Measurements from ENCODE around the gene RDH5.

Gene RDH5

GRCh38 chr12:55734595-55734994, 14.4 kb downstream of the RDH5 start:
- Histone ChIP-seq H3K9me3 (ENCODE audit: insufficient read depth, low read length) (no peaks in the 10 kb centered on the region), H2AFZ (ENCODE audit: low read depth, low read length, severe bottlenecking) (no peak overlapping the region), H3K9ac (ENCODE audit: low read length) (no peak overlapping the region), H3K4me3 (ENCODE audit: insufficient read depth, low read length, poor library complexity, severe bottlenecking) (no peak overlapping the region), H3F3A (ENCODE audit: insufficient read depth) (peaks cover 16% of the 10 kb centered on the region), H4K20me1 (ENCODE audit: low read depth, low read length) (no peaks in the 10 kb centered on the region), H3K79me2 (ENCODE audit: insufficient read depth, low read length) (no peaks in the 10 kb centered on the region), H3K9me2 (replicated peaks; ENCODE audit: insufficient read depth, low read length) (no peaks in the 10 kb centered on the region), H3K36me3 (ENCODE audit: low read length) (no peaks in the 10 kb centered on the region), H3K4me2 (ENCODE audit: low read depth, low read length, poor library complexity, severe bottlenecking) (no peak overlapping the region), H3K27me3 (ENCODE audit: low read length) (no peaks in the 10 kb centered on the region), H3K27ac (ENCODE audit: low read depth, low read length) (no peak overlapping the region)
- no peak for TF ChIP-seq EZH2phosphoT487 (conservative IDR thresholded peaks at IDR 0.05; ENCODE audit: low read length)
- TF ChIP-seq, protein P1, sequence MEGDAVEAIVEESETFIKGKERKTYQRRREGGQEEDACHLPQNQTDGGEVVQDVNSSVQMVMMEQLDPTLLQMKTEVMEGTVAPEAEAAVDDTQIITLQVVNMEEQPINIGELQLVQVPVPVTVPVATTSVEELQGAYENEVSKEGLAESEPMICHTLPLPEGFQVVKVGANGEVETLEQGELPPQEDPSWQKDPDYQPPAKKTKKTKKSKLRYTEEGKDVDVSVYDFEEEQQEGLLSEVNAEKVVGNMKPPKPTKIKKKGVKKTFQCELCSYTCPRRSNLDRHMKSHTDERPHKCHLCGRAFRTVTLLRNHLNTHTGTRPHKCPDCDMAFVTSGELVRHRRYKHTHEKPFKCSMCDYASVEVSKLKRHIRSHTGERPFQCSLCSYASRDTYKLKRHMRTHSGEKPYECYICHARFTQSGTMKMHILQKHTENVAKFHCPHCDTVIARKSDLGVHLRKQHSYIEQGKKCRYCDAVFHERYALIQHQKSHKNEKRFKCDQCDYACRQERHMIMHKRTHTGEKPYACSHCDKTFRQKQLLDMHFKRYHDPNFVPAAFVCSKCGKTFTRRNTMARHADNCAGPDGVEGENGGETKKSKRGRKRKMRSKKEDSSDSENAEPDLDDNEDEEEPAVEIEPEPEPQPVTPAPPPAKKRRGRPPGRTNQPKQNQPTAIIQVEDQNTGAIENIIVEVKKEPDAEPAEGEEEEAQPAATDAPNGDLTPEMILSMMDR (IDR thresholded peaks at IDR 0.05; ENCODE audit: insufficient read depth, low read length, poor library complexity, severe bottlenecking), result no peak

DNA sequence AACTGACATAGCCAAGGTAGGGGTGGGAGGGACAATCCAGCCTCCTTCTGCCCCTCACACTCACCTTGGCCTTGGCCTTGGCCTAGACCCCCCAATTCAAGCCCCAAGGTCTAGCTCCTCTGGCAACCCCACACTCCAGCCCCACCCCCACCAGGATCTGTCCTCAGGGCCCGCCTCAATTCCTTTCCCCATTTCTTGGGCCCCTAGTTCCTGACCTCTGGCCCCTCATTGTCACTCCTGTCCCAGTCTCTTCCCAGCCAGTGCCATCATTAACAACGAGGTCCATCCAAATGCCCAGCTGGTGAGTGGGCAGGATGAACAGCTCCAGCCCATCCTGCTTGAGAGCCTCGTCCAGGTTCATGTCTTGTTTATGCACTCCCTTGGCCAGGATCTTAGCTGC, 15.9 kb downstream of the RDH5 start:
- Histone ChIP-seq H3F3A (ENCODE audit: insufficient read depth) (peaks cover 7% of the 10 kb centered on the region), H3K4me3 (ENCODE audit: insufficient read depth, low read length, poor library complexity, severe bottlenecking) (no peak overlapping the region), H3K27me3 (ENCODE audit: low read length) (no peaks in the 10 kb centered on the region), H2AFZ (ENCODE audit: low read depth, low read length, severe bottlenecking) (no peak overlapping the region), H4K20me1 (ENCODE audit: low read depth, low read length) (no peaks in the 10 kb centered on the region), H3K9me2 (replicated peaks; ENCODE audit: insufficient read depth, low read length) (no peaks in the 10 kb centered on the region), H3K9ac (ENCODE audit: low read length) (no peak overlapping the region), H3K79me2 (ENCODE audit: insufficient read depth, low read length) (no peaks in the 10 kb centered on the region), H3K4me2 (ENCODE audit: low read depth, low read length, poor library complexity, severe bottlenecking) (no peak overlapping the region), H3K27ac (ENCODE audit: low read depth, low read length) (no peak overlapping the region), H3K9me3 (ENCODE audit: insufficient read depth, low read length) (no peaks in the 10 kb centered on the region), H3K36me3 (ENCODE audit: low read length) (no peaks in the 10 kb centered on the region)
- TF ChIP-seq EZH2phosphoT487 (conservative IDR thresholded peaks at IDR 0.05; ENCODE audit: low read length), result no peak
- TF ChIP-seq, protein P1 (IDR thresholded peaks at IDR 0.05; ENCODE audit: insufficient read depth, low read length, poor library complexity, severe bottlenecking), result no peak

- Histone ChIP-seq H2AFZ (ENCODE audit: low read depth, low read length, severe bottlenecking) (no peak overlapping the region), H3K4me2 (ENCODE audit: low read depth, low read length, poor library complexity, severe bottlenecking) (peak overlapping the region; percentile 89), H3K27me3 (ENCODE audit: low read length) (no peaks in the 10 kb centered on the region), H3K36me3 (ENCODE audit: low read length) (no peaks in the 10 kb centered on the region), H4K20me1 (ENCODE audit: low read depth, low read length) (no peaks in the 10 kb centered on the region), H3K9me2 (replicated peaks; ENCODE audit: insufficient read depth, low read length) (no peaks in the 10 kb centered on the region), H3K27ac (ENCODE audit: low read depth, low read length) (no peak overlapping the region), H3K9me3 (ENCODE audit: insufficient read depth, low read length) (no peaks in the 10 kb centered on the region), H3K4me3 (ENCODE audit: insufficient read depth, low read length, poor library complexity, severe bottlenecking) (no peak overlapping the region), H3K79me2 (ENCODE audit: insufficient read depth, low read length) (no peaks in the 10 kb centered on the region), H3K9ac (ENCODE audit: low read length) (peak overlapping the region; percentile 48; the same call in 1 of the 2 replicates), H3F3A (ENCODE audit: insufficient read depth) (peaks cover 7% of the 10 kb centered on the region)
- TF ChIP-seq, protein P1 (IDR thresholded peaks at IDR 0.05; ENCODE audit: insufficient read depth, low read length, poor library complexity, severe bottlenecking), result peak; percentile 92
- TF ChIP-seq EZH2phosphoT487 (conservative IDR thresholded peaks at IDR 0.05; ENCODE audit: low read length), result no peak
These were observed 16.8 kb downstream of the RDH5 start for GRCh38 chr12:55736780-55737580.

Data from SU-DHL-6 (cell line).